ENCODE results near the gene ADAMTSL1. TPM values are rescaled to one million over a fixed set of nuclear protein-coding genes. Genes with fewer than 3 reads are reported as not detected.

ADAMTSL1 gene
- total RNA-seq, 6 donors from 2014 or later: 0.44 to 6.4 (median 2.3) TPM; not detected in 1

GRCh38 chr9:18791074-18791473, 317.1 kb downstream of the ADAMTSL1 start:
- Histone ChIP-seq H3K4me1 (peaks cover 0 to 6% (median under 1%) of the 10 kb centered on the region in 4 donors), H3K36me3 (no peaks in the 10 kb centered on the region), H3K27ac (no peak overlapping the region), H3K27me3 (no peaks in the 10 kb centered on the region), H3K9me3 (no peaks in the 10 kb centered on the region), H3K4me3 (no peak overlapping the region)
- TF ChIP-seq POLR2AphosphoS5 (IDR thresholded peaks at IDR 0.05): no peak
- TF ChIP-seq POLR2A (IDR thresholded peaks at IDR 0.05): no peak
- no peak for TF ChIP-seq EP300 (IDR thresholded peaks at IDR 0.05)
- TF ChIP-seq, protein P1, sequence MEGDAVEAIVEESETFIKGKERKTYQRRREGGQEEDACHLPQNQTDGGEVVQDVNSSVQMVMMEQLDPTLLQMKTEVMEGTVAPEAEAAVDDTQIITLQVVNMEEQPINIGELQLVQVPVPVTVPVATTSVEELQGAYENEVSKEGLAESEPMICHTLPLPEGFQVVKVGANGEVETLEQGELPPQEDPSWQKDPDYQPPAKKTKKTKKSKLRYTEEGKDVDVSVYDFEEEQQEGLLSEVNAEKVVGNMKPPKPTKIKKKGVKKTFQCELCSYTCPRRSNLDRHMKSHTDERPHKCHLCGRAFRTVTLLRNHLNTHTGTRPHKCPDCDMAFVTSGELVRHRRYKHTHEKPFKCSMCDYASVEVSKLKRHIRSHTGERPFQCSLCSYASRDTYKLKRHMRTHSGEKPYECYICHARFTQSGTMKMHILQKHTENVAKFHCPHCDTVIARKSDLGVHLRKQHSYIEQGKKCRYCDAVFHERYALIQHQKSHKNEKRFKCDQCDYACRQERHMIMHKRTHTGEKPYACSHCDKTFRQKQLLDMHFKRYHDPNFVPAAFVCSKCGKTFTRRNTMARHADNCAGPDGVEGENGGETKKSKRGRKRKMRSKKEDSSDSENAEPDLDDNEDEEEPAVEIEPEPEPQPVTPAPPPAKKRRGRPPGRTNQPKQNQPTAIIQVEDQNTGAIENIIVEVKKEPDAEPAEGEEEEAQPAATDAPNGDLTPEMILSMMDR (IDR thresholded peaks at IDR 0.05): peak in 1 of 6 experiments; percentile 9
- 87 to 89% methylated on average over 5 of the region's 5 CpGs for WGBS, 2 donors
- DNase-seq (no peak), ATAC-seq (ENCODE audit: low FRiP score in 2 of 2) (no peak)

GRCh38 chr9:18793122-18793521, 319.2 kb downstream of the ADAMTSL1 start:
- ATAC-seq (ENCODE audit: low FRiP score in 2 of 2): no peak
- TF ChIP-seq, protein P1 (IDR thresholded peaks at IDR 0.05): no peak
- no peak for TF ChIP-seq POLR2AphosphoS5 (IDR thresholded peaks at IDR 0.05)
- no peak for TF ChIP-seq POLR2A (IDR thresholded peaks at IDR 0.05)
- no peak for TF ChIP-seq EP300 (IDR thresholded peaks at IDR 0.05)
- WGBS, 2 donors: 41 to 43% methylated on average over 2 of the region's 2 CpGs

GRCh38 chr9:18795947-18796671, 322.2 kb downstream of the ADAMTSL1 start:
- no peaks in the 10 kb centered on the region for H3K36me3 ChIP-seq
- H3K27ac ChIP-seq: no peak overlapping the region
- DNase-seq (no peak), ATAC-seq (ENCODE audit: low FRiP score in 2 of 2) (peak in 1 of 2 donors; percentile 32)
- 88 to 93% methylated on average over 5 of the region's 5 CpGs for WGBS, 2 donors
- no peaks in the 10 kb centered on the region for H3K4me1 ChIP-seq
- no peak for TF ChIP-seq POLR2AphosphoS5 (IDR thresholded peaks at IDR 0.05)
- TF ChIP-seq, protein P1 (IDR thresholded peaks at IDR 0.05): no peak
- TF ChIP-seq POLR2A (IDR thresholded peaks at IDR 0.05): no peak
- TF ChIP-seq EP300 (IDR thresholded peaks at IDR 0.05): no peak
- H3K27me3 ChIP-seq: no peaks in the 10 kb centered on the region
- no peak overlapping the region for H3K4me3 ChIP-seq
- no peaks in the 10 kb centered on the region for H3K9me3 ChIP-seq

More at GRCh38 chr9:18793122-18793521, 319.2 kb downstream of the ADAMTSL1 start:
- Histone ChIP-seq H3K36me3 (no peaks in the 10 kb centered on the region), H3K4me1 (no peaks in the 10 kb centered on the region), H3K27ac (no peak overlapping the region), H3K4me3 (no peak overlapping the region), H3K9me3 (no peaks in the 10 kb centered on the region), H3K27me3 (no peaks in the 10 kb centered on the region)
- DNase-seq: no peak

DNA sequence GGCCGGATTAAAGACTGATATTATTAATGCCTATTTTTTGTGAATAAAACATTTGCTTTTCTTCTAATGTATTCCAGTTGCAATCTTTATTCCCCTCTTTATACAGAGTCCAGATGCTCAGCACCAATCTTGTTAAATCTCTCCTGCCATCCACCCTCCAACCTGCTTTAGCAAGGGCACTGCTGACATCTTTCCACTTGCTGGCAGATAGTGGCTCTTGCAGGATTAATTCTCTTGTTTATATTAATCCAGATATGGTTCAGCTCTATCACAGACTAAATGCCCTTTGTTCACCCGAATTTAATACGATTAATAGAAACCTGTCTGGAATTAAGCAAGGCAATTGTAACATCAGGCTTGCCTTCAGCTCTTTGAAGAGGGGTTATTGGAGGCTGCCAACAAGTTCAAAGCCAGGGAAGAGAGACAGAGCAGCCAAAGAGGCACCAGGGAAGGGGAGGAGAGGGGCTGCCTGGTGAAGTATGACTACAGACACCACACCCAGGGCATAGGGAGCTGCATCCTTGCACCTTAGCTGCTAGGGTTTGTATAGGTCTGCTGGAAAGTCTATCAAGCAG, 322.8 kb downstream of the ADAMTSL1 start:
- no peaks in the 10 kb centered on the region for H3K4me1 ChIP-seq
- no peaks in the 10 kb centered on the region for H3K9me3 ChIP-seq
- H3K4me3 ChIP-seq: no peak overlapping the region
- DNase-seq: no peak
- no peak for TF ChIP-seq EP300 (IDR thresholded peaks at IDR 0.05)
- TF ChIP-seq, protein P1 (IDR thresholded peaks at IDR 0.05): no peak
- TF ChIP-seq POLR2A (IDR thresholded peaks at IDR 0.05): no peak
- TF ChIP-seq POLR2AphosphoS5 (IDR thresholded peaks at IDR 0.05): no peak
- ATAC-seq (ENCODE audit: low FRiP score in 2 of 2): no peak
- no peak overlapping the region for H3K27ac ChIP-seq
- 85 to 92% methylated on average over 3 of the region's 3 CpGs for WGBS, 2 donors
- H3K27me3 ChIP-seq: no peaks in the 10 kb centered on the region
- no peaks in the 10 kb centered on the region for H3K36me3 ChIP-seq
